Measurements from ENCODE around the gene KHDRBS1.

GRCh38 chr1:32031578-32032274 lies 18.1 kb downstream of the KHDRBS1 start:
- TF ChIP-seq ZBTB33 (IDR thresholded peaks at IDR 0.05; ENCODE audit: borderline replicate concordance, low read depth) (peak; percentile 26; the same call in 1 of the 2 replicates), CTCF (IDR thresholded peaks at IDR 0.05) (no peak)
